Panc1 (cell line): ENCODE data around the gene AKAP17A. TPM values are rescaled to one million over a fixed set of nuclear protein-coding genes. Genes with fewer than 3 reads are reported as not detected.

Experiments
- ATAC-seq: fragments of 200-7000 bp; cut with Tn5 transposase; 2 replicates; pipeline ENCODE4 v1.9.1; 2020; ENCODE audit warnings: mild to moderate bottlenecking, moderate library complexity
- BruUV-seq: library from RNA; stranded (reverse); fragments of 400-500 nt; replicated peaks from 2 replicates; lab custom pipeline; 2021; lab: Mats Ljungman, UMichigan
- CTCF ChIA-PET: fragments of 300-600 bp; sonication (Branson Sonifier 250); formaldehyde crosslinking; loops from one replicate; lab custom pipeline; 2022; ENCODE audit warnings: antibody characterized with exemption; lab: Charles Lee
- POLR2A ChIA-PET: fragments of 300-600 bp; sonication (Branson Sonifier 250); formaldehyde crosslinking; loops from one replicate; lab custom pipeline; 2022; ENCODE audit warnings: antibody characterized with exemption; lab: Charles Lee
- DNase-seq: peaks from one replicate; pipeline ENCODE4 v3.0.0-alpha.2; 2010; ENCODE audit warnings: low read depth, low spot score
- H3K27ac ChIP-seq: 2 replicates; pipeline ENCODE4 v1.5.1; 2011; ENCODE audit warnings: mild to moderate bottlenecking, low read length, inconsistent platforms
- H3K27me3 ChIP-seq: fragments of 200-500 bp; sonication (Bioruptor generic); 2 replicates; pipeline ENCODE4 v1.6.0; 2014; ENCODE audit warnings: low read length, inconsistent platforms; ENCODE audit not compliant: control insufficient read depth, insufficient read depth
- H3K36me3 ChIP-seq: fragments of 200-500 bp; sonication (Bioruptor generic); 2 replicates; pipeline ENCODE4 v1.5.1; 2014; ENCODE audit warnings: inconsistent platforms, mild to moderate bottlenecking, low read length, moderate library complexity; ENCODE audit not compliant: control insufficient read depth, insufficient read depth
- H3K4me1 ChIP-seq: 2 replicates; pipeline ENCODE4 v1.5.1; 2011; ENCODE audit warnings: inconsistent platforms, mild to moderate bottlenecking, low read length, moderate library complexity; ENCODE audit not compliant: control insufficient read depth, insufficient read depth
- H3K4me3 ChIP-seq, 2 experiments: 2 replicates each; pipeline ENCODE4 v1.5.1; 2011 to 2012; ENCODE audit warnings: low read depth in 2 of 2, low read length in 2 of 2, mild to moderate bottlenecking in 2 of 2, inconsistent platforms in 1 of 2, moderate library complexity in 1 of 2
- H3K9me3 ChIP-seq: fragments of 200-500 bp; sonication (Bioruptor generic); 2 replicates; pipeline ENCODE4 v1.5.1; 2014; ENCODE audit warnings: low read depth, mild to moderate bottlenecking, inconsistent platforms, low read length, moderate library complexity; ENCODE audit not compliant: control insufficient read depth, insufficient read depth
- CTCF ChIP-seq: fragments of 450-650 bp; IDR thresholded peaks from 2 replicates; pipeline ENCODE4 v1.5.1; 2017; ENCODE audit warnings: mild to moderate bottlenecking
- POLR2AphosphoS5 ChIP-seq: IDR thresholded peaks from 2 replicates; pipeline ENCODE4 v1.6.1; 2012; ENCODE audit warnings: mild to moderate bottlenecking, low read depth, low read length, moderate library complexity
- REST ChIP-seq, 2 experiments: IDR thresholded peaks; 2 replicates each; pipeline ENCODE4 v1.6.1; 2011 to 2012; ENCODE audit warnings: low read depth in 2 of 2, control low read depth in 1 of 2, low read length in 1 of 2, mild to moderate bottlenecking in 1 of 2, moderate library complexity in 1 of 2; ENCODE audit not compliant: insufficient read depth in 1 of 2
- SIN3A ChIP-seq: IDR thresholded peaks from 2 replicates; pipeline ENCODE4 v1.6.1; 2012; ENCODE audit warnings: low read depth, mild to moderate bottlenecking, low read length, moderate library complexity, borderline replicate concordance; ENCODE audit not compliant: insufficient read depth
- TCF7L2 ChIP-seq: IDR thresholded peaks from 2 replicates; pipeline ENCODE4 v1.6.1; 2011; ENCODE audit warnings: mild to moderate bottlenecking, low read depth, low read length, inconsistent platforms
- in situ Hi-C: cut with HindIII; loops from 2 replicates; pipeline ENCODE4 v1.10.0; 2016; ENCODE audit warnings: low sequenced_read_pairs, low pct_unique_long_range_greater_than_20kb
- intact Hi-C: fragments of 100-400 bp; cut with micrococcal nuclease; formaldehyde crosslinking; loops from one replicate; pipeline ENCODE4 v1.10.0; 2022; ENCODE audit not compliant: unreplicated experiment
- total RNA-seq: library from RNA; stranded (reverse); gene quantifications from one replicate; pipeline ENCODE4 v1.2.1, GENCODE V29; 2021; ENCODE audit not compliant: unreplicated experiment

AKAP17A gene
- total RNA-seq, 1 experiment from 2014 or later = 22.1 TPM

GRCh38 chrX:1591863-1592469, 562 bp downstream of the AKAP17A start:
- BruUV-seq = no TSS peak
- intact Hi-C loops = no loop called here
- no peak for DNase-seq
- in situ Hi-C loops = no loop called here
- TF ChIP-seq SIN3A (no peak), REST (IDR thresholded peaks at IDR 0.05; ENCODE audit: insufficient read depth in 1 of 2, low read depth in 2 of 2, low read length in 1 of 2) (no peak)
- Histone ChIP-seq H3K4me3 (peak overlapping the region; percentile 56 to 59), H3K27me3 (no peaks in the 10 kb centered on the region), H3K36me3 (no peaks in the 10 kb centered on the region; the same call in 1 of the 2 replicates), H3K4me1 (peaks cover 1% of the 10 kb centered on the region; the same call in 1 of the 2 replicates), H3K9me3 (no peaks in the 10 kb centered on the region), H3K27ac (peak overlapping the region; percentile 65; the same call in 1 of the 2 replicates)
- CTCF ChIA-PET = no interaction called here
- ATAC-seq = no peak; the same call in 1 of the 2 replicates
- POLR2A ChIA-PET = no interaction called here

- no peak for TF ChIP-seq POLR2AphosphoS5
- no peak for TF ChIP-seq CTCF
- no peak for TF ChIP-seq REST (IDR thresholded peaks at IDR 0.05; ENCODE audit: insufficient read depth in 1 of 2, low read depth in 2 of 2, low read length in 1 of 2)
- no peak for TF ChIP-seq TCF7L2
- no peaks in the 10 kb centered on the region for H3K9me3 ChIP-seq
- H3K27ac ChIP-seq = peak overlapping the region; percentile 65; the same call in 1 of the 2 replicates
- intact Hi-C loops = no loop called here
- in situ Hi-C loops = no loop called here
- no peaks in the 10 kb centered on the region for H3K4me1 ChIP-seq
- ChIA-PET POLR2A (no interaction called here), CTCF (no interaction called here)
- TSS peak; percentile 65 for BruUV-seq
- DNase-seq (no peak), ATAC-seq (no peak)
- no peaks in the 10 kb centered on the region for H3K27me3 ChIP-seq
- H3K4me3 ChIP-seq = peak overlapping the region; percentile 56 to 59
- no peaks in the 10 kb centered on the region; the same call in 1 of the 2 replicates for H3K36me3 ChIP-seq
These were observed 1.2 kb downstream of the AKAP17A start for GRCh38 chrX:1592470-1593142.
